AG09309 (cell line): ENCODE measurements around the gene RALA.

Source experiments
- DNase-seq: peaks from one replicate; pipeline ENCODE4 v3.0.0-alpha.2; 2010; ENCODE audit warnings: low read depth
- H3K4me3 ChIP-seq: 2 replicates; pipeline ENCODE4 v1.5.1; 2011; ENCODE audit warnings: mild to moderate bottlenecking, low read depth, low read length, moderate library complexity; ENCODE audit not compliant: control insufficient read depth
- TF ChIP-seq, protein P1 (sequence below): IDR thresholded peaks from 2 replicates; pipeline ENCODE4 v1.5.1; 2011; ENCODE audit warnings: mild to moderate bottlenecking, low read depth, low read length, inconsistent platforms; ENCODE audit not compliant: insufficient read depth, control insufficient read depth; ENCODE audit errors: missing control alignments

The RALA gene

DNA sequence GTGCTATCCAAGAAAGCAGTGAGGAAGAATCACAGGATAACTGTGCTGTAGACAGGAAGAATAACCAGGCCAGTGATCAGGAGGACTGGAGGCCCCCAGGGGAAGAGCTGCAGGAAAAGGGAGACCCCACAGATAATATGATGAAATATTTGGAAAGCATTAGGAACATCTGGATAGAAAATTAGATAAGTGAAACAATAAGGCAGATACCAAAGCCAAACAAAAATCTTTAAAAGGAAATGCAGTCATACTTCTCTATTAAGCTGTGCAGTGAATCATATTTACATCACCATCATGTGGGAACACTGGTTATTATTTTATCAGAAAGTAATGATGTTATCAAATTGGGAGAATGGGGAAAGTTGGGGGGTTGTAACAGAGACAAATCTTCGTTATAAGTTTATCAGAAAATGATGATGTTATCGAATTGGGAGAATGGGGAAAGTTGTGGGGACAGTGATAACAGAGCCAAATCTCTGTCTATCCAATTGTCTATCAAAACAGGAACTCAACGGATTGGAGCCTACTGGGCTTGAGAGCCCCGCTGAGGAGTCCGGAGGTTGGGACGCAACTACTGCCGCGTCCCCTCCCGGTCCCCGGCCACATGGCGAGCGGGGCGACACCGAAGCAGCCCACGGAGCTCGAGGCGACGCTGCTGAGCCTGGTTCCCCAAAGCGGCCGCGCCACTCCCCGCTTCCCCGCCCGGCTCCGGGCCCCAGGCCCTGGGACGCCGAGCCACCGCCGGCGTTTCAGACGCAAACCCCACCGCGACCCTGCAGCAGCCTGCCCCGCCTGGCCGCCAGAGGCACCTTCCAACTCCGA, 14.0 kb upstream of the RALA start:
- DNase-seq, result no peak
- TF ChIP-seq, protein P1, sequence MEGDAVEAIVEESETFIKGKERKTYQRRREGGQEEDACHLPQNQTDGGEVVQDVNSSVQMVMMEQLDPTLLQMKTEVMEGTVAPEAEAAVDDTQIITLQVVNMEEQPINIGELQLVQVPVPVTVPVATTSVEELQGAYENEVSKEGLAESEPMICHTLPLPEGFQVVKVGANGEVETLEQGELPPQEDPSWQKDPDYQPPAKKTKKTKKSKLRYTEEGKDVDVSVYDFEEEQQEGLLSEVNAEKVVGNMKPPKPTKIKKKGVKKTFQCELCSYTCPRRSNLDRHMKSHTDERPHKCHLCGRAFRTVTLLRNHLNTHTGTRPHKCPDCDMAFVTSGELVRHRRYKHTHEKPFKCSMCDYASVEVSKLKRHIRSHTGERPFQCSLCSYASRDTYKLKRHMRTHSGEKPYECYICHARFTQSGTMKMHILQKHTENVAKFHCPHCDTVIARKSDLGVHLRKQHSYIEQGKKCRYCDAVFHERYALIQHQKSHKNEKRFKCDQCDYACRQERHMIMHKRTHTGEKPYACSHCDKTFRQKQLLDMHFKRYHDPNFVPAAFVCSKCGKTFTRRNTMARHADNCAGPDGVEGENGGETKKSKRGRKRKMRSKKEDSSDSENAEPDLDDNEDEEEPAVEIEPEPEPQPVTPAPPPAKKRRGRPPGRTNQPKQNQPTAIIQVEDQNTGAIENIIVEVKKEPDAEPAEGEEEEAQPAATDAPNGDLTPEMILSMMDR, result no peak
- peak overlapping the region; percentile 30 for H3K4me3 ChIP-seq

DNA sequence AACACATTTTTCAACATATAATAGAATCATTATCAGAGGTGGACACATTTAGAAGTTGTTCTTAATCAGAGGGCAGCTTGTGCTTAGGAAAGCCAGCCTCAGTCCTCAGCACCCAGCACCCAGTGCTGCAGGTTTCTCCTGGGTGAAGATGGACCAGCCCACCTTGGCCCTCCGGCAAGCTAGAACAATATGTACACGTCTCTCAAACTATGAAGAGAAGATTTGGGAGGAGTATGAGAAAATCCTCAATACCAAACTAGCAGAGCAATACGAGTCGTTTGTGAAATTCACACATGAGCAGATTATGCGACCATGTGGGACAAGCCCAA, 13.5 kb upstream of the RALA start:
- no peak for DNase-seq
- peak overlapping the region; percentile 7; the same call in 1 of the 2 replicates for H3K4me3 ChIP-seq
- TF ChIP-seq, protein P1, result no peak

GRCh38 chr7:39613577-39613976, 9.8 kb upstream of the RALA start:
- H3K4me3 ChIP-seq, result no peak overlapping the region
- TF ChIP-seq, protein P1, result no peak
- no peak for DNase-seq

DNA sequence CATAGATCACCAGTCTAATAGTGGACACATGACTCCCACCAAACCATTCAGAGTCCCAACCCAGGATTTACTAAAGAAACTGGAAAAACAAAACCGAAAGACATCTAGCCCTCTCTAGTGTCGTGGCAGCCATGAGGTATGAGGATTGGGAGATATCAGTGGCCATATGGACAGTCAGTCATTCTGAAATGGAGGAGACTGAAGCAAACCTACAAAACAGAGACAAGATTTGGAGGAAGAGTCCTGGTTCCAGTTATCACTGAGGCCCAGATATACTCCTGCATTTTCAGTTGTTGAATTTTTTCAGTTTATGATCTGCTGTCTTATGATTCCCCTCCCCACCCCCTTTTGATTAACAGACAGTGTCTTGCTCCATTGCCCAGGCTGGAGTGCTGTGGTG, 9.1 kb upstream of the RALA start:
- DNase-seq, result no peak
- H3K4me3 ChIP-seq, result no peak overlapping the region
- TF ChIP-seq, protein P1, result no peak

DNA sequence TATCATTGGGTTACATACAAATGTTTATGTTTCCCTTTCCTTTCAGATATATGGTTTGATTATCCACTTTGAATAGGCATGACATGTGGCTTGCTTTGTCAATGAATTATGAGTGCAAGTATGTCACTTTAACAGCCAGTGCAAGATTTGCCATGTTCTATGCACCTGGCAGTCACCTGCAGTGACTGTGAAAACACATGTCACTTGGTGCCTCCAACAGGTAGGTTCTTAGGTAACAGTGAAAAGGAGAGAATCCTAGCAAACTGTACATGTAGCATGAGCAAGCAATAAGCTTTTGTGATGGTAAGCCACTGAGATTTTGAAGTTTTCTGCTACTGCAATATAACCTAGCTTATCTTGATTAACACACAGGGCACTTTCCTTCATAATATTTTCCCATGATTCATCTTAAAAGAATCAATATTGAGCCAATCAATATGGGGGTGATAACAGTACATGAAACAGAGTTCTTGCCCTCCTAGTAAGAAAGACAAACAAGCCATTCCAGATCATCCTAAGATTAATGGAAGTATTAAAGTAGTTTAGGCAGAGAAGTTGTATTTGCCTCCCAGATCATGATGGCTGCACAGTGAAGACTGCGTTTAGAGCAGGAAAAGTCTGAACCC, 7.9 kb upstream of the RALA start:
- no peak for DNase-seq
- TF ChIP-seq, protein P1, result no peak
- no peak overlapping the region for H3K4me3 ChIP-seq

DNA sequence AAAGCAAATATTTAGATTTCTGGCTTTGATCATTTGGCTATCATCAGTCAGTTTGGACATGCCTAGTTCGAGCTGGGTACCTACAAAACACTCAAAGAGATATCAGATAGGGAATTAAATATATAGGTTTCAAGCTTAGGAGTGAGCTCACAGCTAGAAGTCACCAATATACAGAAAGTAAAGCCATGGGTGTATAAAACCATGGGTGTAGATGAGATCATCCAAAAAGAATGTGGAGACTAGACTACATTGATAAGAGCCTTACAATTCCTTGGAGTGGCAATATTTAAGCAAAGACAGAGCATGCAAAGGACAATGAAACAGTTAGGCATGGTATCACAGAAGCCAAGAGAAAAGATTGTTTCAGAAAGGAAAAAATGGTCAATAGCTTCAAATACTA, 7.2 kb upstream of the RALA start:
- no peak for DNase-seq
- no peak overlapping the region for H3K4me3 ChIP-seq
- TF ChIP-seq, protein P1, result no peak
